HepG2 (cell line): ENCODE measurements around the gene NODAL. TPM values are rescaled to one million over a fixed set of nuclear protein-coding genes. Genes with fewer than 3 reads are reported as not detected.

ENCODE experiments used
- CENPT ChIP-seq: sonication (generic); formaldehyde crosslinking; IDR thresholded peaks from 2 replicates; pipeline ENCODE4 v1.8.0; 2022; ENCODE audit warnings: low read depth, mild to moderate bottlenecking, moderate library complexity, missing genetic modification reagents
- RFXAP ChIP-seq: sonication (generic); formaldehyde crosslinking; IDR thresholded peaks from 2 replicates; pipeline ENCODE4 v1.4.0; 2020; ENCODE audit warnings: missing genetic modification reagents, borderline replicate concordance
- SNAPC2 ChIP-seq: sonication (generic); formaldehyde crosslinking; IDR thresholded peaks from 2 replicates; pipeline ENCODE4 v1.8.1; 2022; ENCODE audit warnings: mild to moderate bottlenecking, missing genetic modification reagents
- YEATS4 ChIP-seq: sonication (generic); formaldehyde crosslinking; IDR thresholded peaks from 2 replicates; pipeline ENCODE4 v1.4.0; 2020; ENCODE audit warnings: missing genetic modification reagents, borderline replicate concordance
- ZNF468 ChIP-seq: sonication (generic); formaldehyde crosslinking; IDR thresholded peaks from 2 replicates; pipeline ENCODE4 v1.8.0; 2022; ENCODE audit warnings: mild to moderate bottlenecking, moderate library complexity, missing genetic modification reagents
- ZNF552 ChIP-seq: sonication (generic); formaldehyde crosslinking; IDR thresholded peaks from 2 replicates; pipeline ENCODE4 v1.9.0; 2022; ENCODE audit warnings: missing genetic modification reagents, mild to moderate bottlenecking, borderline replicate concordance
- polyA plus RNA-seq, 8 experiments: library from polyadenylated mRNA; depleted of rRNA in 3 of 8; stranded (reverse) in 7 of 8; unstranded in 1 of 8; fragments of >200 nt; fragmentation: Illumina TruSeq in 4 of 8; extraction: Trizol in 4 of 8; gene quantifications; 2 replicates each; pipeline versions ENCODE4 v1.2.1 to v1.2.3, GENCODE V29; 2011 to 2016; ENCODE audit warnings: low read depth in 4 of 8, missing spikeins in 1 of 8, mixed read lengths in 1 of 8; ENCODE audit not compliant: insufficient read depth in 1 of 8
- total RNA-seq, 5 experiments: library from RNA; depleted of rRNA; stranded (reverse); fragments of >200 nt; fragmentation: Illumina TruSeq; extraction: Trizol; gene quantifications; 2 replicates each; pipeline ENCODE4 v1.2.3, GENCODE V29; 2016; ENCODE audit warnings: low read depth in 1 of 5
- TF ChIP-seq, protein P1 (sequence below): sonication (generic); formaldehyde crosslinking; IDR thresholded peaks from 2 replicates; pipeline ENCODE4 v1.8.0; 2022; ENCODE audit warnings: mild to moderate bottlenecking, missing genetic modification reagents; ENCODE audit not compliant: insufficient replicate concordance
- TF ChIP-seq, protein P2 (sequence below): sonication (generic); formaldehyde crosslinking; IDR thresholded peaks from 2 replicates; pipeline ENCODE4 v1.4.0; 2020; ENCODE audit warnings: mild to moderate bottlenecking, missing genetic modification reagents, borderline replicate concordance
- TF ChIP-seq, protein P3 (sequence below): sonication (generic); formaldehyde crosslinking; IDR thresholded peaks from 2 replicates; pipeline ENCODE4 v1.5.1; 2020; ENCODE audit warnings: mild to moderate bottlenecking, moderate library complexity, missing genetic modification reagents
- TF ChIP-seq, protein P4 (sequence below): sonication (generic); formaldehyde crosslinking; IDR thresholded peaks from 2 replicates; pipeline ENCODE4 v1.5.0; 2020; ENCODE audit warnings: missing genetic modification reagents
- TF ChIP-seq, protein P5 (sequence below): sonication (generic); formaldehyde crosslinking; IDR thresholded peaks from 2 replicates; pipeline ENCODE4 v1.4.0; 2020; ENCODE audit warnings: missing genetic modification reagents
- TF ChIP-seq, protein P6 (sequence below): sonication (generic); formaldehyde crosslinking; IDR thresholded peaks from 2 replicates; pipeline ENCODE4 v1.5.1; 2020; ENCODE audit warnings: mild to moderate bottlenecking, missing genetic modification reagents, borderline replicate concordance

The NODAL gene
- total and polyA plus RNA-seq, 2 of the 13 experiments (the other 11 are each of a cell fraction or from before 2014, with no cell fraction given) = not detected

DNA sequence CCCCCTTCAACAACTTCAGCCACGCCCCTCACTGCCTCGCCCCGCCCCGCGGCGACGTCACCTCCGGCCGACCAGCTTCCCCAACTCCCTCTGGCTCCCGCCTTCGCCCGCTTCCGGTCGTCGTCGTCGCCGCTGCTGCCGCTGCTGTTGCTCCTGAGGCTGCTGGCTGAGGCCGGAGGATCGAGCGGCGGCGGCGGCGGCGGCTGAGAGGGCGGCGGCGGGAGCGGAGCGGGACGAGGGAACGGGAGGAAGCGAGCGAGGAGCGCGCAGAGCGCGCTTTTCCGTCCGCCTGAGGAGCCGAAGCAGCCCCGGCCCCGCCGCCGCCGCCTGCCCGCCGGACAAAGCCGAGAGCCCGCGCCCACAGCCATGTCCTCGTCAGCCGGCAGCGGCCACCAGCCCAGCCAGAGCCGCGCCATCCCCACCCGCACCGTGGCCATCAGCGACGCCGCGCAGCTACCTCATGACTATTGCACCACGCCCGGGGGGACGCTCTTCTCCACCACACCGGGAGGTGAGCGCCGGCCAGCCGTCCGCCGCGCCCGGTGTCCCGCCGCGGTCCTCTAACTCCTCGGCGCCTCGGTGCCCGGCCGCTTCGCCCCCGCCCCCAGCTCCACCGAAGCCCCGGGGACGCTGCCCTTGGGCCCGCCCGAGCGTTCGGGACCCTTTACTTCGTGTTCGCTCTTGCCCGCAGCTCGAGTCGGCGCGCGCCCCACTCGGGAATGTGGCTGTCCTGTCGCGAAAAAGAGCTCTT, 37.3 kb downstream of the NODAL start, which contains the start of gene EIF4EBP2 (continued):
- TF ChIP-seq, protein P1, sequence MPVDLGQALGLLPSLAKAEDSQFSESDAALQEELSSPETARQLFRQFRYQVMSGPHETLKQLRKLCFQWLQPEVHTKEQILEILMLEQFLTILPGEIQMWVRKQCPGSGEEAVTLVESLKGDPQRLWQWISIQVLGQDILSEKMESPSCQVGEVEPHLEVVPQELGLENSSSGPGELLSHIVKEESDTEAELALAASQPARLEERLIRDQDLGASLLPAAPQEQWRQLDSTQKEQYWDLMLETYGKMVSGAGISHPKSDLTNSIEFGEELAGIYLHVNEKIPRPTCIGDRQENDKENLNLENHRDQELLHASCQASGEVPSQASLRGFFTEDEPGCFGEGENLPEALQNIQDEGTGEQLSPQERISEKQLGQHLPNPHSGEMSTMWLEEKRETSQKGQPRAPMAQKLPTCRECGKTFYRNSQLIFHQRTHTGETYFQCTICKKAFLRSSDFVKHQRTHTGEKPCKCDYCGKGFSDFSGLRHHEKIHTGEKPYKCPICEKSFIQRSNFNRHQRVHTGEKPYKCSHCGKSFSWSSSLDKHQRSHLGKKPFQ = peak; percentile 25
- TF ChIP-seq ZNF552 (CRISPR knock-in tag) = no peak
- 0 out of 2 replicates have a peak, but pooled peaks have one; percentile 67 for TF ChIP-seq SNAPC2 (CRISPR knock-in tag)
- TF ChIP-seq, protein P2, sequence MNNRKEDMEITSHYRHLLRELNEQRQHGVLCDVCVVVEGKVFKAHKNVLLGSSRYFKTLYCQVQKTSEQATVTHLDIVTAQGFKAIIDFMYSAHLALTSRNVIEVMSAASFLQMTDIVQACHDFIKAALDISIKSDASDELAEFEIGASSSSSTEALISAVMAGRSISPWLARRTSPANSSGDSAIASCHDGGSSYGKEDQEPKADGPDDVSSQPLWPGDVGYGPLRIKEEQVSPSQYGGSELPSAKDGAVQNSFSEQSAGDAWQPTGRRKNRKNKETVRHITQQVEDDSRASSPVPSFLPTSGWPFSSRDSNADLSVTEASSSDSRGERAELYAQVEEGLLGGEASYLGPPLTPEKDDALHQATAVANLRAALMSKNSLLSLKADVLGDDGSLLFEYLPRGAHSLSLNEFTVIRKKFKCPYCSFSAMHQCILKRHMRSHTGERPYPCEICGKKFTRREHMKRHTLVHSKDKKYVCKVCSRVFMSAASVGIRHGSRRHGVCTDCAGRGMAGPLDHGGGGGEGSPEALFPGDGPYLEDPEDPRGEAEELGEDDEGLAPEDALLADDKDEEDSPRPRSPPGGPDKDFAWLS (CRISPR knock-in tag) = no peak
- TF ChIP-seq, protein P3, sequence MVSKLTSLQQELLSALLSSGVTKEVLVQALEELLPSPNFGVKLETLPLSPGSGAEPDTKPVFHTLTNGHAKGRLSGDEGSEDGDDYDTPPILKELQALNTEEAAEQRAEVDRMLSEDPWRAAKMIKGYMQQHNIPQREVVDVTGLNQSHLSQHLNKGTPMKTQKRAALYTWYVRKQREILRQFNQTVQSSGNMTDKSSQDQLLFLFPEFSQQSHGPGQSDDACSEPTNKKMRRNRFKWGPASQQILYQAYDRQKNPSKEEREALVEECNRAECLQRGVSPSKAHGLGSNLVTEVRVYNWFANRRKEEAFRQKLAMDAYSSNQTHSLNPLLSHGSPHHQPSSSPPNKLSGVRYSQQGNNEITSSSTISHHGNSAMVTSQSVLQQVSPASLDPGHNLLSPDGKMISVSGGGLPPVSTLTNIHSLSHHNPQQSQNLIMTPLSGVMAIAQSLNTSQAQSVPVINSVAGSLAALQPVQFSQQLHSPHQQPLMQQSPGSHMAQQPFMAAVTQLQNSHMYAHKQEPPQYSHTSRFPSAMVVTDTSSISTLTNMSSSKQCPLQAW (CRISPR knock-in tag) = peak; percentile 87
- TF ChIP-seq, protein P4, sequence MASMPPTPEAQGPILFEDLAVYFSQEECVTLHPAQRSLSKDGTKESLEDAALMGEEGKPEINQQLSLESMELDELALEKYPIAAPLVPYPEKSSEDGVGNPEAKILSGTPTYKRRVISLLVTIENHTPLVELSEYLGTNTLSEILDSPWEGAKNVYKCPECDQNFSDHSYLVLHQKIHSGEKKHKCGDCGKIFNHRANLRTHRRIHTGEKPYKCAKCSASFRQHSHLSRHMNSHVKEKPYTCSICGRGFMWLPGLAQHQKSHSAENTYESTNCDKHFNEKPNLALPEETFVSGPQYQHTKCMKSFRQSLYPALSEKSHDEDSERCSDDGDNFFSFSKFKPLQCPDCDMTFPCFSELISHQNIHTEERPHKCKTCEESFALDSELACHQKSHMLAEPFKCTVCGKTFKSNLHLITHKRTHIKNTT (CRISPR knock-in tag) = no peak
- TF ChIP-seq, protein P5, sequence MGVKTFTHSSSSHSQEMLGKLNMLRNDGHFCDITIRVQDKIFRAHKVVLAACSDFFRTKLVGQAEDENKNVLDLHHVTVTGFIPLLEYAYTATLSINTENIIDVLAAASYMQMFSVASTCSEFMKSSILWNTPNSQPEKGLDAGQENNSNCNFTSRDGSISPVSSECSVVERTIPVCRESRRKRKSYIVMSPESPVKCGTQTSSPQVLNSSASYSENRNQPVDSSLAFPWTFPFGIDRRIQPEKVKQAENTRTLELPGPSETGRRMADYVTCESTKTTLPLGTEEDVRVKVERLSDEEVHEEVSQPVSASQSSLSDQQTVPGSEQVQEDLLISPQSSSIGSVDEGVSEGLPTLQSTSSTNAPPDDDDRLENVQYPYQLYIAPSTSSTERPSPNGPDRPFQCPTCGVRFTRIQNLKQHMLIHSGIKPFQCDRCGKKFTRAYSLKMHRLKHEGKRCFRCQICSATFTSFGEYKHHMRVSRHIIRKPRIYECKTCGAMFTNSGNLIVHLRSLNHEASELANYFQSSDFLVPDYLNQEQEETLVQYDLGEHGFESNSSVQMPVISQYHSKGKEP (CRISPR knock-in tag) = no peak
- TF ChIP-seq RFXAP (CRISPR knock-in tag) = no peak; the same call in 1 of the 2 replicates
- TF ChIP-seq ZNF468 (CRISPR knock-in tag) = no peak
- TF ChIP-seq CENPT (CRISPR knock-in tag) = peak; percentile 43; the same call in 1 of the 2 replicates
- no peak; the same call in none of the 2 replicates for TF ChIP-seq YEATS4 (CRISPR knock-in tag)
- TF ChIP-seq, protein P6, sequence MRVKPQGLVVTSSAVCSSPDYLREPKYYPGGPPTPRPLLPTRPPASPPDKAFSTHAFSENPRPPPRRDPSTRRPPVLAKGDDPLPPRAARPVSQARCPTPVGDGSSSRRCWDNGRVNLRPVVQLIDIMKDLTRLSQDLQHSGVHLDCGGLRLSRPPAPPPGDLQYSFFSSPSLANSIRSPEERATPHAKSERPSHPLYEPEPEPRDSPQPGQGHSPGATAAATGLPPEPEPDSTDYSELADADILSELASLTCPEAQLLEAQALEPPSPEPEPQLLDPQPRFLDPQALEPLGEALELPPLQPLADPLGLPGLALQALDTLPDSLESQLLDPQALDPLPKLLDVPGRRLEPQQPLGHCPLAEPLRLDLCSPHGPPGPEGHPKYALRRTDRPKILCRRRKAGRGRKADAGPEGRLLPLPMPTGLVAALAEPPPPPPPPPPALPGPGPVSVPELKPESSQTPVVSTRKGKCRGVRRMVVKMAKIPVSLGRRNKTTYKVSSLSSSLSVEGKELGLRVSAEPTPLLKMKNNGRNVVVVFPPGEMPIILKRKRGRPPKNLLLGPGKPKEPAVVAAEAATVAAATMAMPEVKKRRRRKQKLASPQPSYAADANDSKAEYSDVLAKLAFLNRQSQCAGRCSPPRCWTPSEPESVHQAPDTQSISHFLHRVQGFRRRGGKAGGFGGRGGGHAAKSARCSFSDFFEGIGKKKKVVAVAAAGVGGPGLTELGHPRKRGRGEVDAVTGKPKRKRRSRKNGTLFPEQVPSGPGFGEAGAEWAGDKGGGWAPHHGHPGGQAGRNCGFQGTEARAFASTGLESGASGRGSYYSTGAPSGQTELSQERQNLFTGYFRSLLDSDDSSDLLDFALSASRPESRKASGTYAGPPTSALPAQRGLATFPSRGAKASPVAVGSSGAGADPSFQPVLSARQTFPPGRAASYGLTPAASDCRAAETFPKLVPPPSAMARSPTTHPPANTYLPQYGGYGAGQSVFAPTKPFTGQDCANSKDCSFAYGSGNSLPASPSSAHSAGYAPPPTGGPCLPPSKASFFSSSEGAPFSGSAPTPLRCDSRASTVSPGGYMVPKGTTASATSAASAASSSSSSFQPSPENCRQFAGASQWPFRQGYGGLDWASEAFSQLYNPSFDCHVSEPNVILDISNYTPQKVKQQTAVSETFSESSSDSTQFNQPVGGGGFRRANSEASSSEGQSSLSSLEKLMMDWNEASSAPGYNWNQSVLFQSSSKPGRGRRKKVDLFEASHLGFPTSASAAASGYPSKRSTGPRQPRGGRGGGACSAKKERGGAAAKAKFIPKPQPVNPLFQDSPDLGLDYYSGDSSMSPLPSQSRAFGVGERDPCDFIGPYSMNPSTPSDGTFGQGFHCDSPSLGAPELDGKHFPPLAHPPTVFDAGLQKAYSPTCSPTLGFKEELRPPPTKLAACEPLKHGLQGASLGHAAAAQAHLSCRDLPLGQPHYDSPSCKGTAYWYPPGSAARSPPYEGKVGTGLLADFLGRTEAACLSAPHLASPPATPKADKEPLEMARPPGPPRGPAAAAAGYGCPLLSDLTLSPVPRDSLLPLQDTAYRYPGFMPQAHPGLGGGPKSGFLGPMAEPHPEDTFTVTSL (CRISPR knock-in tag) = no peak
